NCI-H187 (cell line): ENCODE results near the gene PRM2.
"Not testable (repeated sequence)": the region's sequence is repeated elsewhere in the genome, so short reads cannot be mapped to it uniquely, and the experiment has no call there.

Experiments
- DNase-seq, 2 experiments: peaks; one replicate each; lab custom pipeline; 2025; lab: John Stamatoyannopoulos, UW

The PRM2 gene

GRCh38 chr16:11307639-11308492 is 31.6 kb upstream of the PRM2 start:
- no peak for DNase-seq

- DNase-seq: no peak
These were observed 30.8 kb upstream of the PRM2 start for GRCh38 chr16:11306997-11307638.

- DNase-seq: no peak
These were observed 30.1 kb upstream of the PRM2 start for GRCh38 chr16:11306381-11306780.

GRCh38 chr16:11303405-11304138 is 27.3 kb upstream of the PRM2 start:
- no peak for DNase-seq

- DNase-seq: peak; percentile 11 to 42
These were observed 26.7 kb upstream of the PRM2 start for GRCh38 chr16:11302977-11303376.

- no peak for DNase-seq
These were observed 25.6 kb upstream of the PRM2 start for GRCh38 chr16:11301645-11302501.

- no peak for DNase-seq
These were observed 24.2 kb upstream of the PRM2 start for GRCh38 chr16:11300560-11300892.

- no peak for DNase-seq
These were observed 23.7 kb upstream of the PRM2 start for GRCh38 chr16:11299865-11300559.

- not testable (repeated sequence) for DNase-seq
These were observed 22.8 kb upstream of the PRM2 start for GRCh38 chr16:11298950-11299547.

GRCh38 chr16:11298143-11298900 is 22.0 kb upstream of the PRM2 start:
- no peak for DNase-seq

- peak; percentile 22 to 73 for DNase-seq
These were observed 21.3 kb upstream of the PRM2 start for GRCh38 chr16:11297492-11298142.

- DNase-seq: no peak
These were observed 20.6 kb upstream of the PRM2 start for GRCh38 chr16:11296706-11297491.

GRCh38 chr16:11296351-11296705 is 20.0 kb upstream of the PRM2 start:
- DNase-seq: no peak

GRCh38 chr16:11295672-11296071 is 19.4 kb upstream of the PRM2 start:
- DNase-seq: no peak

- DNase-seq: no peak
These were observed 15.9 kb upstream of the PRM2 start for GRCh38 chr16:11292076-11292748.

- no peak for DNase-seq
These were observed 14.9 kb upstream of the PRM2 start for GRCh38 chr16:11291091-11291703.

- DNase-seq: no peak
These were observed 14.0 kb upstream of the PRM2 start for GRCh38 chr16:11290102-11290893.
